Fibroblast of lung (primary cell): ENCODE measurements around the gene ACTL7A.

Experiments used
- EZH2 ChIP-seq: IDR thresholded peaks from 2 replicates; pipeline ENCODE4 v1.5.1; 2012; ENCODE audit warnings: low read length, control low read depth, mild to moderate bottlenecking; ENCODE audit errors: missing control alignments
- TF ChIP-seq, protein P1 (sequence below), 2 donors: IDR thresholded peaks in 1 of 2; conservative IDR thresholded peaks in 1 of 2; 1 replicate in 1 of 2; 2 replicates in 1 of 2; pipeline ENCODE4 v1.5.1; 2011 to 2012; ENCODE audit warnings: low read length in 2 of 2, control low read depth in 1 of 2, inconsistent platforms in 1 of 2, low read depth in 1 of 2, mild to moderate bottlenecking in 1 of 2

DNA sequence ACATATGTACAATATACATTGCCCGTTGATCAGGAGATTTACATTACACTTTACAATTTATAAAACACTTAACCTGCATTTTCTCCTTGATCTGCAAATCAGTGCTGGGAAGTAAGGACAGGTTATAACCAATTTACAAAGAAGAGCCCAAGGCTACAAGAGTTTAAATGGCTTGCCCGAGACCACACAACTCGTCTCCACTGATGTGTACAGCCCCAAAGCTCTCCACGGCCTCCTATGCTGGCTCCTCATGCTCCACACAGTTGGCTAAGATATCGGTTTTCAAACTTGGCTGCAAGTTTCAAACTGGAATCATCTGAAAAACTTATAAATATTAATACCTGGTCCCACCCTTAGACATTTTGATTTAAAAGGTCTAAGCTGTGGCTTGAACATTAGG lies 16.6 kb upstream of the ACTL7A start:
- TF ChIP-seq EZH2: no peak
- TF ChIP-seq, protein P1, sequence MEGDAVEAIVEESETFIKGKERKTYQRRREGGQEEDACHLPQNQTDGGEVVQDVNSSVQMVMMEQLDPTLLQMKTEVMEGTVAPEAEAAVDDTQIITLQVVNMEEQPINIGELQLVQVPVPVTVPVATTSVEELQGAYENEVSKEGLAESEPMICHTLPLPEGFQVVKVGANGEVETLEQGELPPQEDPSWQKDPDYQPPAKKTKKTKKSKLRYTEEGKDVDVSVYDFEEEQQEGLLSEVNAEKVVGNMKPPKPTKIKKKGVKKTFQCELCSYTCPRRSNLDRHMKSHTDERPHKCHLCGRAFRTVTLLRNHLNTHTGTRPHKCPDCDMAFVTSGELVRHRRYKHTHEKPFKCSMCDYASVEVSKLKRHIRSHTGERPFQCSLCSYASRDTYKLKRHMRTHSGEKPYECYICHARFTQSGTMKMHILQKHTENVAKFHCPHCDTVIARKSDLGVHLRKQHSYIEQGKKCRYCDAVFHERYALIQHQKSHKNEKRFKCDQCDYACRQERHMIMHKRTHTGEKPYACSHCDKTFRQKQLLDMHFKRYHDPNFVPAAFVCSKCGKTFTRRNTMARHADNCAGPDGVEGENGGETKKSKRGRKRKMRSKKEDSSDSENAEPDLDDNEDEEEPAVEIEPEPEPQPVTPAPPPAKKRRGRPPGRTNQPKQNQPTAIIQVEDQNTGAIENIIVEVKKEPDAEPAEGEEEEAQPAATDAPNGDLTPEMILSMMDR (conservative IDR thresholded peaks at IDR 0.05 in 1 of 2, IDR thresholded peaks at IDR 0.05 in 1 of 2; ENCODE audit: low read depth in 1 of 2, low read length in 2 of 2): no peak
